ENCODE data around the gene TRUB1.

Gene TRUB1

DNA sequence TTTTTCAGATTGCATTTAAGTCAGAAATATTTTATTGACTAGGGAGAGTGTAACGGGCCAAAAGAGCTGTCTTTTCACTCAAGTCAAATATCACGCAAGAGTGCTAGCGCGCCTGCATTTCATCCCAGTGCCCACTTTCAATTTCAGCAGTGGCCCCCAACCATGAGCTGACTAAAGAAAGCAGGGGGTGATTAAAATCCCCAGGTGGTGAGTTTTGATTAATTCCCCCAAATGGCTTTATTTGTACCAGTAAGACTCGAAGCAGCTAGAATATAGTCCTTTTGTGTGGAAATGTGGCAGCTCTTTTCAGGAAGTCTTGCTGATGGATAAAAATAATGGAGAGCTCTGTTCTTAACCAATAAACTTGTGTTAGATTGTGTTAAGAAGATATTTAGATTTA is 35.3 kb downstream of the TRUB1 start:
- ChIA-PET CTCF (interaction anchor here (0.7 to 1.4 kb wide), 2 partner anchors 16 to 152 kb away, joined by 3 to 4 read pairs; no protein-coding TSS in a partner anchor), POLR2A (no interaction called here)
- no peak overlapping the region for H3K4me3 ChIP-seq (ENCODE audit: low read depth, low read length)
- no peak for TF ChIP-seq CTCF (IDR thresholded peaks at IDR 0.05; ENCODE audit: insufficient read depth, low read length, missing control alignments)
- DNase-seq (ENCODE audit: low read depth, low spot score): no peak

DNA sequence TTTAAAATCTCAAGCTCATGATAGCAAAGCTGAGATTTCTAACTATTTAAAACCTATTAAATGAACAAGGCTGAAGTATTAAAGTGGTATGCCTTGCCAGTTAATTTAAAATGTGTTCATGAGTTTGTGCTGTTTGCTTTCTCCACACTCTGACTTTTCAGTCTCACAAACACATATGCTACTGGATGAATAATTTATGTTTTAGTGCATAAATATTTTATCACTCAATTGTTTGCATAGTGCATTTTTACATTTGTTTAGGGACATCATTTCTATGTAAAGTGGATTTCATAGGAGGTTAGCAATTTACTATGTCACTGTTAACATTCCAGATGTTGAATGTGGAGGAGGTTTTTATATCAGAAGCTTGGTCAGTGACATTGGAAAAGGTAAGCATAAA is 36.0 kb downstream of the TRUB1 start:
- DNase-seq (ENCODE audit: low read depth, low spot score): no peak
- ChIA-PET POLR2A (no interaction called here), CTCF (interaction anchor here (1.4 kb wide), 1 partner anchor 17 kb away, joined by 4 read pairs; no protein-coding TSS in a partner anchor)
- no peak overlapping the region for H3K4me3 ChIP-seq (ENCODE audit: low read depth, low read length)
- TF ChIP-seq CTCF (IDR thresholded peaks at IDR 0.05; ENCODE audit: insufficient read depth, low read length, missing control alignments): no peak

GRCh38 chr10:114974625-114975024 is 36.6 kb downstream of the TRUB1 start:
- POLR2A ChIA-PET: no interaction called here
- CTCF ChIA-PET: interaction anchor here (1.0 to 1.4 kb wide), 3 partner anchors 18 to 97 kb away, joined by 3 to 5 read pairs (median 4); no protein-coding TSS in a partner anchor

GRCh38 chr10:114975091-114975490 is 37.1 kb downstream of the TRUB1 start:
- no peak overlapping the region for H3K4me3 ChIP-seq (ENCODE audit: low read depth, low read length)
- no peak for DNase-seq (ENCODE audit: low read depth, low spot score)
- TF ChIP-seq CTCF (IDR thresholded peaks at IDR 0.05; ENCODE audit: insufficient read depth, low read length, missing control alignments): no peak
- ChIA-PET POLR2A (no interaction called here), CTCF (interaction anchor here (1.0 to 1.4 kb wide), 2 partner anchors 25 to 98 kb away, joined by 3 to 5 read pairs; no protein-coding TSS in a partner anchor)

More at GRCh38 chr10:114974625-114975024, 36.6 kb downstream of the TRUB1 start:
- TF ChIP-seq CTCF (IDR thresholded peaks at IDR 0.05; ENCODE audit: insufficient read depth, low read length, missing control alignments): no peak
- no peak overlapping the region for H3K4me3 ChIP-seq (ENCODE audit: low read depth, low read length)
- DNase-seq (ENCODE audit: low read depth, low spot score): no peak

DNA sequence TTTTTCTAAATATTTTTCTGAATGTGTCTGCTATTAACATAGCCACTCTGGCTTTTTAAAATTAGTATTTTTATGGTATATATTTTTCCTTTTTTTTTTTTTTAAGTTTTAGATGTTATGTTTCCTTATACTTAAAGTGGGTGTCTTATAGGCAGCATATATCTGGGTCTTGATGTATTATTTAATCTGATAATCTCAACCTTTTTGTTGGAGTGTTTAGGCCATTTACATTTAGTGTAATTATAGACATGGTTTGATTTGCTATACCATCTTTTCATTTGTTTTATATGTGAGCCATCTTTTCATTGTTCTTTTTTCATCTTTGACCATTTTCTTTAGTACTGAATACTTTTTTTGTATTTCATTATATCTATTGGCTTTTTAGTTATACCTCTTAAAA is 45.0 kb downstream of the TRUB1 start:
- CTCF ChIA-PET: no interaction called here
- TF ChIP-seq CTCF (IDR thresholded peaks at IDR 0.05; ENCODE audit: insufficient read depth, low read length, missing control alignments): no peak
- POLR2A ChIA-PET: no interaction called here
- no peak for DNase-seq (ENCODE audit: low read depth, low spot score)
- H3K4me3 ChIP-seq (ENCODE audit: low read depth, low read length): no peak overlapping the region

GRCh38 chr10:114987995-114988394 is 50.0 kb downstream of the TRUB1 start:
- TF ChIP-seq CTCF (IDR thresholded peaks at IDR 0.05; ENCODE audit: insufficient read depth, low read length, missing control alignments): no peak
- POLR2A ChIA-PET: interaction anchor here (0.6 to 0.7 kb wide), 2 partner anchors 62 to 167 kb away, joined by 3 read pairs; partner anchors contain the start of gene FHIP2A

More at GRCh38 chr10:114987995-114988394, 50.0 kb downstream of the TRUB1 start:
- DNase-seq (ENCODE audit: low read depth, low spot score): peak; percentile 77
- no peak overlapping the region for H3K4me3 ChIP-seq (ENCODE audit: low read depth, low read length)
- CTCF ChIA-PET: no interaction called here
